MM.1S (cell line): ENCODE results near the gene MAGIX.

Source experiments
- EZH2phosphoT487 ChIP-seq: fragments of 300-600 bp; sonication (generic); IDR thresholded peaks from 2 replicates; pipeline ENCODE4 v1.6.1; 2018; ENCODE audit warnings: antibody characterized with exemption, low read length
- TF ChIP-seq, protein P1 (sequence below): fragments of 300-600 bp; sonication (generic); IDR thresholded peaks from 2 replicates; pipeline ENCODE4 v1.5.1; 2016; ENCODE audit warnings: antibody characterized with exemption, low read length, mixed read lengths

DNA sequence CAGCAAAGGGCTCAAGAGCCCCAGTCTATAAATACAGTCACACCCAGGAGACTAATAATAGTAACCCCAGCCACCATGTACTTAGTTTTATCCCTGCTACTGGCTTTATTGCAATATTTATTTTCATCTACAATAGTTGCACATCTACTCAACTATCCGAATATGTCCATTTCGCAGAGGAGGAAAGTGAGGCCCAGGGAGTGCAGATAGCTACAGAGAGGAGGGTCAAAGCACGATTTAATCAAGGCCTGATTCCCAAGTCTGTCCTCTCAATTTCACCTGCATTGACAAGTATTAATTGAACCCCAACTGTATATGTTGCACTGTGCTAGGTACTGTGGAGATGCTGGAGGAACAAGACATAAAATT is 5.2 kb downstream of the MAGIX start:
- TF ChIP-seq, protein P1, sequence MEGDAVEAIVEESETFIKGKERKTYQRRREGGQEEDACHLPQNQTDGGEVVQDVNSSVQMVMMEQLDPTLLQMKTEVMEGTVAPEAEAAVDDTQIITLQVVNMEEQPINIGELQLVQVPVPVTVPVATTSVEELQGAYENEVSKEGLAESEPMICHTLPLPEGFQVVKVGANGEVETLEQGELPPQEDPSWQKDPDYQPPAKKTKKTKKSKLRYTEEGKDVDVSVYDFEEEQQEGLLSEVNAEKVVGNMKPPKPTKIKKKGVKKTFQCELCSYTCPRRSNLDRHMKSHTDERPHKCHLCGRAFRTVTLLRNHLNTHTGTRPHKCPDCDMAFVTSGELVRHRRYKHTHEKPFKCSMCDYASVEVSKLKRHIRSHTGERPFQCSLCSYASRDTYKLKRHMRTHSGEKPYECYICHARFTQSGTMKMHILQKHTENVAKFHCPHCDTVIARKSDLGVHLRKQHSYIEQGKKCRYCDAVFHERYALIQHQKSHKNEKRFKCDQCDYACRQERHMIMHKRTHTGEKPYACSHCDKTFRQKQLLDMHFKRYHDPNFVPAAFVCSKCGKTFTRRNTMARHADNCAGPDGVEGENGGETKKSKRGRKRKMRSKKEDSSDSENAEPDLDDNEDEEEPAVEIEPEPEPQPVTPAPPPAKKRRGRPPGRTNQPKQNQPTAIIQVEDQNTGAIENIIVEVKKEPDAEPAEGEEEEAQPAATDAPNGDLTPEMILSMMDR = no peak
- no peak for TF ChIP-seq EZH2phosphoT487
